Stimulated activated CD4-positive, alpha-beta T cell treated with anti-CD3 and anti-CD28 coated beads, Interleukin-12 subunit alpha, Interleukin-12 subunit beta, amount 100 ng/mL, for 4 hours (primary cell): ENCODE data around the gene MSH3.
A peak's percentile ranks its signal among the peaks of the same experiment; 100 is the strongest.
"Not testable (repeated sequence)": the region's sequence is repeated elsewhere in the genome, so short reads cannot be mapped to it uniquely, and the experiment has no call there.

ENCODE experiments used
- DNase-seq: peaks from one replicate; pipeline ENCODE4 v3.0.0-alpha.2; 2020

MSH3 gene

DNA sequence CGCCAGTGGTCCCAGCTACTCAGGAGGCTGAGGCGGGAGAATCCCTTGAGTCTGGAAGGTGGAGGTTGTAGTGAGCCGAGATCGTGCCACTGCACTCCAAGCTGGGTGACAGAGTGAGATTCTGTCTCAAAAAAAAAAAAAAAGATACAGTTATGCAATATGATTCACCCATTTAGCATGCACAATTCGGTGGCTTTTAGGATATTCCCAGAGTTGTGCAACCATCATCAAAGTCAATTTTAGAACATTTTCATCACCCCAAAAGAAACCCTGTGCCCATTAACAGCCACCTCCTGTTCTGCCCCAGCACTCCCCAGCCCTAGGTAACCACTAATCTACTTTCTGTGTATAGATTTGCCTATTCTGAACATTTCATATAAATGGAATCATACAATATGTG lies 4.7 kb downstream of the MSH3 start:
- no peak for DNase-seq

DNA sequence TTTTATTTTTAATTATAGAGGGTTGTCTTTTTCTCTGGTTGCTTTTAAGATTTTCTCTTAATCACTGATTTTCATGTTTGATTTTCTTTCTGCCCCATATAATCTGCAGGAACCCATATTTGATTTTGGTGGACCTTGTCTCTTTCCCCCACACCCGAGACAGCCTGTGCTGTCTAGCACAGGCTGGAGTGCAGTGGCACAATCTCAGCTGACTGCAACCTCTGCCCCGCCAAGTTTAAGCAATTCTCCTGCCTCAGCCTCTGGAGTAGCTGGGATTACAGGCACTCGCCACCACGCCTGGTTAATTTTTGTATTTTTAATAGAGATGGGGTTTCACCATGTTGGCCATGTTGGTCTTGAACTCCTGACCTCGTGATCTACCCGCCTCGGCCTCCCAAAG lies 6.2 kb downstream of the MSH3 start:
- not testable (repeated sequence) for DNase-seq

DNA sequence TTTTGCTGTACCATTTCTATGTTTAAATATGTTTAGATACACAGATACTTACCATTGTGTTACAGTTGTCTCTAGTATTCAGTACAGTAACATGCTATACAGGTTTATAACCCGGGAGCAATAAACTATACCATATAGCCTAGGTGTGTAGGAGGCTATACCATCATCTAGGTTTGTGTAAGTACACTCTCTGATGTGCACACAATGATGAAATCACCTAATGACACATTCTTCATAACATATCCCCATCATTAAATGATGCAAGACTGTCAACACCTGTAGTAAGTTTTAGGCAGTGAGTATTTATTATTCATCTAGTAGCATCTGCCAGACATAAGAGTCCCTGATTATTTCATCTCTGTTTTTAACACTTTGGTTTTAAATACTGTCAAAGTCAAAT lies 7.7 kb downstream of the MSH3 start:
- DNase-seq: no peak

DNA sequence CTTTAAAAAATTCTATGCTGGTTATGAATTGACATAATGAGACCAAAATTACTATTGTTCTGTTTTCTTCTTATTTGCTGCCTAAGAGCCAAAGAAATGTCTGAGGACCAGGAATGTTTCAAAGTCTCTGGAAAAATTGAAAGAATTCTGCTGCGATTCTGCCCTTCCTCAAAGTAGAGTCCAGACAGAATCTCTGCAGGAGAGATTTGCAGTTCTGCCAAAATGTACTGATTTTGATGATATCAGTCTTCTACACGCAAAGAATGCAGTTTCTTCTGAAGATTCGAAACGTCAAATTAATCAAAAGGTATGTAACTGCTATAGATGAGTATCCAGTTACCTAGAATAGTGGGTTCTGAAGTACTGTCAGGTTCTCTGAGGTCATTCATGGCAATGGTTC lies 10.6 kb downstream of the MSH3 start:
- no peak for DNase-seq

DNA sequence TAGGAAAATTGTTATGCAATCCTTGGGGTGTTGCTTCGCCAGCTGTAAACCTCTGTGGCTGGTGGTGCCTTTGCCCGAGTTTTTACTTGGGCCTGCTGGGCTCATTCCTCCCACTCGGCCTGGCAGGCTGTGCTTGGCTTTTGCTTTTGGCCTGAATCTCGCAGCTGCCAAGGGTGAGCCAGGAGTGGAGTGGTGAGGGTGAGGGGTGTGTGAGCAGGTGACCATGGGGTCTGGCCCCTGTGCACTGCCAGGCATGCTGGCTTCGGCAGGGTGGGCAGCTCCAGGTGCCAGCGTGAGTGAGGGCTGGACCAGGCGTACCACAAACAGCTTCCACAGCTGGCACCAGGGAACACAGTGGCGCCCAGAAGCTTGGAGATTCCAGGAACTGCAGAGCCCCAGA lies 12.9 kb downstream of the MSH3 start:
- DNase-seq: no peak

DNA sequence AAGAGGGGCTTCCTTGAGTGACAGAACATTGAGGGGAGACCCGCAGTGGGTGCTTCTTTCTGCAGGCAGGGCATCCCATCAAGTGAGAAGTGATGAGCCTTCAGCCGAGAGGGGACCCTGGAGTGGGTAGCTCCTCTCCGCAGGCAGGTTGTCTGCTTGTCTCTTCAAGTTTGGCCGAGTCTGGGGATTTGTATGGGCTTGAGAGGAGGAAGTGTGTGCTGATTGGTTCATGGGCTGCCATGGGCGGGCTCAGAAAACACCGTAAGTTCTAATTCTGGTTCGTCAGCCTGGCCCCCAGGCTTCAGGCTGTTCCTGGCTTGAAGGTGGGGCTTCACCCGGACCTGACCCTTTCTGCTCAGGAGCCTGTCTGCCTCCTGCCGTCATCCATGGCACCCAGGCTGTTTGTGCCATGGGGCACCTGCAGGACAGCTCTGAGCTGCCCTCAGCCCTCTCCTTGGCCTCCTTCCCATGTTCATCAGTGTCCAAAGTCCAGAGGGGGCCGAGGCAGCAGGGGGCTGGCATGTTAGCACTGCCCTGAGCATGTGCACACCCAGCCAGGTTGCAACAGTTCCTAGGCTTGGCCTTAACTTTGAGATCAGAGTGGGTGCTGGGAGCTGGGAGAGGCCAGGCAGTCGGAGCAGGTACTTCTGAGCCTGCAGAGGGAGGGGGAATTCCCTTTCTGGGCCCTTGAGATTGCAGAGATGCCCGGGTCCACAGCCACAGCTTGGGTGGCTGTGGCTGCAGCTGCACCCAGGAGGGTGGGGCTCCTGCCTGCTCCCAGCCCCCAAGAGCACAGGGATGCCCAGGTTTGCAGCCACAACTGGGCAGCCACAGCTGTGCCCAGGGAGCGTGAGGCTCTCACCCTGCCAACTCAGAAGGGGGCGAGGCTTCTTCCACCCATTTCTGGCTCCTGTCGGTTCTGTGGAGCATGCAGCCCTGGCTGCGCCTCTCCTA lies 13.8 kb downstream of the MSH3 start:
- DNase-seq: no peak

DNA sequence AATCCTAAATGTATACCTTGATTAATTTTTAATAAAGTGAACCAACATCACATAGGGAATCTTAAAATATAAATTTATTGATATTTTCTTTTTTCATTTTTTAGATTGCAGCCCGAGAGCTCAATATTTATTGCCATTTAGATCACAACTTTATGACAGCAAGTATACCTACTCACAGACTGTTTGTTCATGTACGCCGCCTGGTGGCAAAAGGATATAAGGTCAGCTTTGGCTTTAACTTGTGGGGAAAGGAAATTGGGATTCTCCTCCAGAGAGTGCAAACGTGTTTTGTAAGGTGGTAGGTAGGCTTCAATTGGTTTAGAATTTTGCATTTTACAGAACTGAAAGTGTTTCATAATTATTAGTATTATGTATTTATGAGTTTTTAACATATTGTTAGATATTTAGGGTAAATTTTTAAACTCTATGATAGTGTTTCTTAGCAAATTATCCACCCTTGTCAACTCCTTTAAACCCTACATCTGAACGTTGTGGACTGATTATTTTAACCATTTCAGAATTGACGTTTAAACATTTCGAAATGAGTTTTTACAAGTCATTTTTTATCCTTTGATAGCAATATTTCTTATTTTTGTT lies 17.8 kb downstream of the MSH3 start:
- peak; percentile 59 for DNase-seq

DNA sequence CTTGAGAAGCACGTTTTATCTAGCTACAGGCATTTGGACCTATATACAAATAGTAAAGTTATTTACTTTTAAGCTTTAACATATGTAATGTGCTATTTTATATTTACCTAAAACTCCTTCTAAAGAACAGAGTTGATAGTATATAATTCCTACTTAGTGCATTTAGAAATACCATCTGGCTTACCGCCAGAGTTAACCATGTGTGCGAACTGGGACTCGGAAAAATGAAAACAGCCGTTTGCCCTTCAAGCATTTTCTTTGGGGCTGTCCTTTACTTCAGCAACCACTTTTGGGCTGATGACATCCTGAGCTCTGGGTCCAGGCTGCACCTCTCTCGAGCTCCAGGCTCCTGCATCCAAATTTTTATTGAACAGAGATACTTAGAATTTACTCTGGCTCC lies 22.3 kb downstream of the MSH3 start:
- DNase-seq: no peak

DNA sequence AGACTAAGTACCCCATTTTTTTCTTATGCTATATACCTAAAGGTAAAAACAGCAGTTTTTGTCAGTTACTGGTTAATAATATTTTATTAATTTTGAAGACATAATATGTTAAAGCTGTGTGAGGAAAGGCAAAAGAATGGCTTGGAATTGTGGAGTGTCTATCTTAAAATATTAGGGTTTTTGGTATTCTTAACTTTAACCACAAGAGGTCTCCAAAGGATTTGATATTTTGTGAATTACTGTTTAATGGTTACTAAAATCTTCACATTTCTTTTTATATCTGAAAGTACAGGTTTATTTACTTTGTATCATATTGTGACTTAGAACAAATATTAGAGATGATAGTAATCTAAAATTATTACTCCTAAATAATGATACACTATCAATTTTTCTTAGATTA lies 32.3 kb downstream of the MSH3 start:
- no peak for DNase-seq

DNA sequence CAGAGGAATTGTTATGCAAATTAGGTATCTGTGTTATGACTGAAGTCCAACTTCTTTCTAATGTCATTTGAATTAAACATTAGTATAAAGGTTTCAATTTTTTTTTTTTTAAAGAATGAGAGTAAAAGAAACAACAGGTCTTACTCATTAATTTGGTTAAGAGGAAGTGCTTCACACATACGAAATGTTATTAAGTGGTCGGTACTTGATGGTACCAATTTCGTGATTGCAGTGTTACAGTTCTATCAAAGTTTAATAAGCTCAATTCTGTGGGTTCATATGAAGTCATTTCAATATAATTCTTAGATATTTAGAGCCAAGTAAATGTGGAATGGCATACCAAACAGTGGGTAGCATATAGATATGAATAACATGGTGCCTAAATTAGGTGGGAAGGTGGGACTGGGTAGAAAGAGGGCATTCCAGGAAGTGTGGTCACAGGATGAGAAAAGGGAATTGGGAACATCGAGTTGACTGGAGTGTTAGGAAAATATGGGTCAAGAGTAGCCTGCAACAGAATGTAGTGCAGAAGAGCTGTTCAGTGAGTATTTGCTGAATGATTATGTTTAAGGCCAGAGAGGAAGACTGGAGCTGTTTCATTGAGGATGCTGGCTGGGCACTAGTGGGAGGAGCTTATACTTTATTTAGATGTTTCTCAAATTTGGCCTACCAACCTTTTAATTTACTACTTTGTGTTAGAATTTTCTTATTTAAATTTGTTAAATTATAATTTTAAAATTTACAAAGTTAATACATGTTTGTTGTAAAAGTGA lies 34.4 kb downstream of the MSH3 start:
- no peak for DNase-seq

DNA sequence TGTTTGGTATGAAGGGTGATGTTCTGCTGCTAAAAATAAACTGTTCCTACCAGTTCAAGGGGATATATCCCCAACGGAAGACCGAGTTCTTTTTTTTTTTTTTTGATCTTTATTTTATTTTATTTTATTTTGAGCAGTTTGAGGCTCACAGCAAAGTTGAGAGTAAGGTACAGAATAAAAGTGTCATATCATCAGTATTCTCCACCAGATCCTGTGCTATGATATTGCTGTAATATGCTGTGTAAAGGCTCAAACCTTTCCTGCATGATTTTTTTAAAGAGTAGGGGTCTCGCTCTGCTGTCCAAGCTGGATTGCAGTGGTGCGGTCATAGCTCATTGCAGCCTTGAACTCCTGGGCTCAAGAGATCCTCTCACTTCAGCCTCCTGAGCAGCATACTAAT lies 35.2 kb downstream of the MSH3 start:
- DNase-seq: no peak

DNA sequence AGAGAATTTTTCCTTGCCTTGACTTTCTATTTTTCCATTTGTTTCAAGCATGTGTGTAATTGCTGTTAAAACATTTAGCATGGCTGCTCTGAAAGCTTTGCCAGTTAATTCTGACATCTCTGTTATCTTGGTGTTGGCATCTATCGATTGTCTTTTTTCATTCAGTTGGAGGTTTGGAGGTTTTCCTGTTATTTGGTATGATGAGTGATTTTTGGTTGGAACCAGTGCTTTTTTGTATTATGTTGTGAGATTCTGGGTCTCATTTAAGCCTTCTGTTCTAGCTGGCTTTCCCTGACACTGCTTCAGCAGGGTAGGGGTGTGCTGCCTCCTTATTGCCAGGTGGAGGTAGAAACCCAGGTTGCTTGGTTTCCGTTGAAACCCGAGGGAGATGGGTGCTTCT lies 41.2 kb downstream of the MSH3 start:
- no peak for DNase-seq

DNA sequence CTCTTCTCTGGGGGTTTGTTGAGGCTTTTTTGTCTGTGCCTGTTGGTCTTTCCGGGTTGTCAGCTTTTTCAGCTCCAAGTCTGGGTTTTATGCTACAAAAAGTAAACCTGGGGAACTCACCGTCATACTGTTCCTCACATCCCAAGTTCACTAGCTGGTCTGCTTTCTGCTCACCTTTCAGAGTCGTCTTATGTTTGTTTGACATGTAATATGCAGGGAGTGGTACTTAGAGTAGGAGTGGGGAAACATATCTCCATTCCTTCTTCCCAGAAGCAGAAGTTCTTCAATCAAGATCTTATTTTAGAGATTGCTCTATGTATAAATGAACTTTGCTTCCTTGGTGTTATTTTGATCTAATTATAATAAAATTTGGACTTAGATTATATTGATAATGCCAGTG lies 42.0 kb downstream of the MSH3 start:
- DNase-seq: no peak

DNA sequence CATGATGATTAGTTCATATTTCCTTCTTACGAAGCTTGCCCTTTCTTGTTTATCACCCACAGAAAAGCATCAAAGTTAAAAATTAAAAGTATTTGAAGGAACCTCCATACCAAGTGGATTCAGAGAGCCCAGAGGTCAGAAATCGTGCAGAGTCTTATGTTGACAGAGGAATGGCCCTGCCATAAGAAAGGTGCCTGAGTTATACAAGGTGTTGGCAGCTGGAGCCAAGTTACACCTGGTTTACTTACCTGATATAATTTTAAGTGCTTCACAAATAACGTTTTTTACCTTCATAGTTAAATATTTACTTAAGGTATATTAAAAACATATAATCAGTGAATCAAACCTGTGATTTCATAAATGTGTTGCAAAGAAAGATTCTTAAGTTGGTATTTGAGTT lies 42.6 kb downstream of the MSH3 start:
- DNase-seq: no peak

DNA sequence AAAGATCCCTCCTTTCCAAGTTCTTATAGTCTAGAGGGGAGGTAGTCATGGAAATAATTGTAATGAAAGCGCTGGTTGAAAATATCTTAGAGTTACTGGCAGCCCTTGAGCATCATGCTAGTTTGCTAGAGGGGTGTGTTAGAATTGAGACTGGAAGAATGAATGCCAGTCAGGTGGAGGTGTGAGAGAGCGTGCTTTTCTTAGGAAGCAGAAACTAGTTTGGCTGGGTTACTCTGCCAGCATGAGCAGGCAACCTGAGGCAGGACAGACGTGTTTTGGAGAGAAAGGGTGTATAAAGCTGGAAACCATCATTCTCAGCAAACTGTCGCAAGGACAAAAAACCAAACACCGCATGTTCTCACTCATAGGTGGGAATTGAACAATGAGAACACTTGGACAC lies 43.9 kb downstream of the MSH3 start:
- no peak for DNase-seq

DNA sequence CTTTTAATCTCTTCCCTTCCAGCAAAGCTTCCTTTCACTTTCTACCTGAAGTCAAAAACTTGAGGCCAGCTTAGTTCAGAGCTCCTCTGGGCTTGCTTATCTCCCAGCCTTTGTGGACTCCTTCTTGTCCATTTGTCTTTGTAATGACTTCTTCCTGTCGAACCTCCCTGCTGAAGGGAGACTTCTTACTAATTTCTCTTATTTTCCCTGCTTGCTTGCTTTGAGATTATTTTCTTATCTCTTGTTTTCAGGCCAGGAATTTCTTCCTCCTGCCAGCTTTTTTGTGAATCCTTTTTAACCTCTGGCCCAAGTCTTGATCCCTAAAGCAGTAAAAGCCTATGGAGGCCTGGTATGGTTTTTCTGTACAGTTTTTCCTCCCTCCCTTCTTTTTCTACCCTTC lies 47.1 kb downstream of the MSH3 start:
- no peak for DNase-seq

DNA sequence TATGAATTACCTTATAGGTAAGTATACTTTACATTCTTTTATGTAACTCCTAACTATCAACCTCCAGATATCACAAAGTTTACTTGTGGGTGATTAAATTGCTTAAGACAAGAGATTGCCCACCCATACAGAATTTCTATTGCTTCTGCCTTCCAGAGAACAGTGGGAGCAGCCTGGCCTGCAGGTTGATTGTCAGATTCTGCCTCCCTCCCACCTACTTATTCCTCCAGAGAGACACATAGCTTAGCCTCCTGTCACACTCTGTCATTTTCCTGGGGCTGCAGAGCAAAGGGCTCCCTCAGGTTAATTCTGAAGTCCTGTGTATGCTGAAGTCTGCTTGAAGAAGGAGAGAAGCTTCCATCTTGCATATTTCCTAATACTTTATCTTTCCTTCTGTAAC lies 48.8 kb downstream of the MSH3 start:
- DNase-seq: no peak

DNA sequence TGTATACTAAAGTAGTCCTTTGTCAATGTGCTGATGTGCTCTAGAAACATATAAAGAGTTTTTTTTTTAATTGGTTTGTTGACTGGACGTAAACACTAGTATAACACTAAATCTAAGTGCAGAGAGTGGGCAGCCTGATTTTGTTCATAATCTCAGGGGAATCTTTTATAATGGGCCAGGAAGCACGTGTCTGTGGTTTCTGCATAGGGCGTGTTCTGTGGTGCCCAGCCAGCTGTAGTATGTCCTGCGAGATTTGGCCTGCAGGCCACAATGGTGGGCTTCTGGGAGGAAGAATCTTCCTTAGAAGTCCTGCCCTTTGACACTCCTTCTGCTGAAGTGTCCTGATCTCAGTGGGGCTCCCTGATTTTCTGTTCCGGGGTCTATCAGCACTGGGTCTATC lies 49.3 kb downstream of the MSH3 start:
- DNase-seq: no peak

DNA sequence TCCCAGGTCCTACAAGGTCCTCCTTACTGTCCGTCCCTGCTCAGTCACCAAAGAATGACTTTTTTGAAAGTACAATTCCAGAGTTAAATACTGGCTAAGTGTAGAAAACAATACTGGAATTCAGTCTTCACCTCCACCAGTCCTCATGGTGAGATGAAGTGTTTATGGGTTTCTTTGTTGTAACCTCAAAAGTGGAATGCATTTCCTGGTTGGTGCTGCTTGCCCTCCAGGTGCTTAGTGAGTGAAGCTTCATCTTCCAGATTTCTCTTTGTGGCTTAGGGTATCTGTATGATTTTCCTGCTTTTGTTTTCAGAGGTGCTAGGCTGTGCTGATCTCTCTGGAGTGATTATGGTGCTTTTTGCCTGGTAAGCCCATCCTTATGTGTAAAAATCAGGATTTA lies 49.8 kb downstream of the MSH3 start:
- DNase-seq: no peak

DNA sequence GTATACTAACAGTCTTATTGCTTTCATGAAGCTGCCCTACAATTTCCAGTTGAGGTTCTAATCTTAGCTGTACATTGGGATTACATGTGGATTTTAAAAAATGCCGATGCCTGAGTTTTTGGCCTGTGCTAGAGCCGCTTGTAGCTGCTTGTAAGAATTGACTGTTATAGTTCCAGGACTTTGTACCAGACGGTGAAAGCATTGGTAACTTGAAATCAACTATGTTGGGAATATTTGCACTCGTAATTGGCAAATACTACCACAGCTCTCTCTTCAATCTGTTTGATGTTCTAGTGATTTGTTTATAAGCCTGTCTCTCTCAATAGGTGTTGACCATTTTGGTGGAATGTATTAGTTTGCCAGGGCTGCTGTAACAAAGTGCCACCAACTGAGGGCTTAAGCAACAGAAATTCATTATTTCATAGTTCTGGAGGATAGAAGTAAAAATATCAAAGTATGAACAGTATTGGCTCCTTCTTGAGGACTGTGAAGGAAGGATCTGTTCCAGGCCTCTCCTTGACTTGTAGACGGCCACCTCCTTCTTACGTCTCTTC lies 50.8 kb downstream of the MSH3 start:
- no peak for DNase-seq

DNA sequence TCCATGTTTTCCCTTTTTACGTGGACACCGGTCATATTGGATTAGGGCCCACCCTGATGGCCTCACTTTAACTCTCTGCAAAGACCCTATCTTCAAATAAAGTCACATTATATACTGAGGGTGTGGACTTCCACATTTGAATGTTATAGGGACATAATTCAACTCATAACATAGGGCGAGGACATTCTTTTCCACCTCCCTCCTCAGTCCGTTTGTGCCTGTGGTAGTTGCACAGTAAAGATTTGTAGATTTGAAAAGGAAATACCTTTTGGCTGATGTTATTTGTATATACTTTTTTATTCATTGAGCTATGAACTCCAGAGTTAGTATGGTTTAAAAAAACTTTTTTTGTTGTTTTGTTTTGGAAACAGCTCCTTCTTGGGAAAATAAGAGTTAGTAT lies 51.3 kb downstream of the MSH3 start:
- DNase-seq: no peak

DNA sequence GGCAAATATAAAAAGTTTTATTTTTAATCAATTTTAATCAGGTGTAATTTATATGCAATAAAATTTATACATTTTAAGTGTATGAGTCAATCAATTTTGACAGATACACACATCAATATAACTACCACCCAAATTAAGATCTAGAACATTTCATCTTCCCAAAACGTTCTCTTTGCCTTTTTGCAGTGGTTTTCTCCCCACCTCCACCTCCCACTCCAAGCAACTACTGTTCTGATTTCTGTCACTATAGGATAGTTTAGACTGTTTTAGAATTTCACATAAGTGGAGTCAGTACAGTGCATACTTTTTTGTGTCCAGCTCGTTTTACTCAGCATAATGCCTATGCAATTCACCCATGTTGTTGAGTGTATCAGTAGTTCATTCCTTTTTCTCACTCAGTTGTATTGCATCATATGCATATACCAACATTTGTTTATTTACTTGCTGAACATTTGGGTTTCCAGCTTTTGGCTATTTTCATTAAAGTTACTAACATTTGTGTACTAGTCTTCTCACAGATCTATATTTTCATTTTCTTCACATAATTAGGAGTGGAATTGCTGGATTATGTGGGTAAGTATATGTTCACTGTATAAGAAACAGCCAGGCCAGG lies 52.5 kb downstream of the MSH3 start:
- DNase-seq: no peak

DNA sequence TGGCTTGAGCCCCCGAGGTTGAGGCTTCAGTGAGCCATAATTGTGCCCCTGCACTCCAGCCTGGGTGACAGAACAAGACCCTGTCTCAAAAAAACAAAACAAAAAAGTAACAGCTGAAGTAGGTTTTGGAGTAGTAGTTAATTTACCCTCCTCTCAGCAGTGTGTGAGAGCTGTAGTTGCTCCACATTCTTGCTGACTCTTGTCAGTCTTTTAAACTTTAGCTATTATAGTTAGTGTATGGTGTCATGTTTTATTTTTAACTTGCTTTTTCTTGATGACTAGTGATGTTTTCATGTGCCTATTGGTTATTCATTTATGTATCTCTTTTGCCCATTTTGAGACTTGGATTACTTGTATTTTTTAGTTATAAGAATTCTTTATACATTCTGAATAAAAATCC lies 53.2 kb downstream of the MSH3 start:
- no peak for DNase-seq
